RPMI7951 (cell line): Measurements from ENCODE around the gene ARHGDIG. TPM values are rescaled to one million over a fixed set of nuclear protein-coding genes. Genes with fewer than 3 reads are reported as not detected.

Experiments
- DNase-seq: peaks from one replicate; pipeline ENCODE4 v3.0.0-alpha.2; 2012; ENCODE audit warnings: low read depth
- total RNA-seq: library from RNA; depleted of rRNA; stranded (reverse); fragments of >200 nt; shearing (Covaris generic); gene quantifications from 2 replicates; pipeline ENCODE4 v1.2.3, GENCODE V29; 2014

The ARHGDIG gene
- total RNA-seq, 1 experiment from 2014 or later = not detected

DNA sequence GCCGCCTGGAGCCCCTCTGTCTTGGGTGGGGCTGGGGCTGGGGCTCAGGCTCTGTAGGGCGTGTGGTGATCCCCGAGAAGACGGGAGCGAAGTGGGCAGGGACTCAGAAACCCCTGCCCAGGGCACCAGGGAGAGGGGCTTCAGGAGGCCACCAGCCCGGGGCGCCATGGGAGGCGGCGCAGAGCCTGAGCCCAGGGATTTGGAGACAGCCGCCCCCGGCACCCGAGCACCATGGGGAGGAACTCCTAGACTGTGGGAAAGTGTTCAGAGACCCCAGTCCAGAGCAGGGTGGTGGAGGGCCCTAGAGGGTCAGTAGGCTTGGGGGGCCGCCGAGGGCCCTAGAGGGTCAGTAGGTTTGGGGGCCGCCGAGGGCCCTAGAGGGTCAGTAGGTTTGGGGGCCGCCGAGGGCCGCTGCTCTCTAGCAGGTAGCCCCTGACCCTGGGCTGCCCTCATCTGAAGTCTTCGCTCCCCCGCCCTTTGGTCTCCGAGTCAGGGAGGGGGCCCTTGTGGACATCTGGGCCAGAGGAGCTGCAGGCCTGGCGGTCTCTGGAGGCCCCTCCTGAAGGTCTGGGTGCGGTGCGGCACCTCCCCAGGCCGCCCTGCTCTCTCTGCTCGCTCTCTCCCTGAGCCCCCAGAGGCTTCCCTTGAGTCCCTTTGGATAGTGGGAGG, 734 bp downstream of the ARHGDIG start:
- DNase-seq = no peak

DNA sequence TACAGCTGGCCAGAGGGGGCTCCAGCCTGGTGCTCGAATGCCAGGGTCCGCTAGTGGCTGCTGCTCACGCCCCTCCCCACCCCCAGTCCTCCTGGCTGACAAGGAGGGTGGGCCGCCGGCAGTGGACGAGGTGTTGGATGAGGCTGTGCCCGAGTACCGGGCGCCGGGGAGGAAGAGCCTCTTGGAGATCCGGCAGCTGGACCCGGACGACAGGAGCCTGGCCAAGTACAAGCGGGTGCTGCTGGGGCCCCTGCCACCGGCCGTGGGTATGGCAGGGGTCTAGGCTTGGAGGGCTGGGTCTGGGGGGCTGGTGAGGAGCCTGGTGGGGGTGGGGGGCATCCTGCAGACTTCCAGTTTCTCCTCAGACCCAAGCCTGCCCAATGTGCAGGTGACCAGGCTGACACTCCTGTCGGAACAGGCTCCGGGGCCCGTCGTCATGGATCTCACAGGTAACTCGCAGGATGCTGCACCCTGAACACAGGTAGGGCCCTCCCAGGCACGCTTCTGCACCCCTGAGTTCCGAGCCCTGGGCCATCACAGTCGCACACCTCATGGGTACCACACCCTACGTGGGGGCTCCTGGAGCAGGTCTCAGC, 1.4 kb downstream of the ARHGDIG start:
- DNase-seq = no peak

DNA sequence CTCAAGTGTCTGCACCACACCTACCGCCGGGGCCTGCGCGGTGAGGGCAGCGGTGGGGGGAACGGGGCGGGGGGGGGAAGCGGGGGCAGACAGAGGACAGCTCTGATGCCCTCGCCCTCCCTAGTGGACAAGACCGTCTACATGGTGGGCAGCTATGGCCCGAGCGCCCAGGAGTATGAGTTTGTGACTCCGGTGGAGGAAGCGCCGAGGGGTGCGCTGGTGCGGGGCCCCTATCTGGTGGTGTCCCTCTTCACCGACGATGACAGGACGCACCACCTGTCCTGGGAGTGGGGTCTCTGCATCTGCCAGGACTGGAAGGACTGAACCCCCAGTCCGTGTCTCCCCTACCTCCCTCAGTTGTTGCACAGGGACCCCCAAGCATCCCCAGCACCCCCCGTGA, 2.1 kb downstream of the ARHGDIG start:
- DNase-seq = no peak

DNA sequence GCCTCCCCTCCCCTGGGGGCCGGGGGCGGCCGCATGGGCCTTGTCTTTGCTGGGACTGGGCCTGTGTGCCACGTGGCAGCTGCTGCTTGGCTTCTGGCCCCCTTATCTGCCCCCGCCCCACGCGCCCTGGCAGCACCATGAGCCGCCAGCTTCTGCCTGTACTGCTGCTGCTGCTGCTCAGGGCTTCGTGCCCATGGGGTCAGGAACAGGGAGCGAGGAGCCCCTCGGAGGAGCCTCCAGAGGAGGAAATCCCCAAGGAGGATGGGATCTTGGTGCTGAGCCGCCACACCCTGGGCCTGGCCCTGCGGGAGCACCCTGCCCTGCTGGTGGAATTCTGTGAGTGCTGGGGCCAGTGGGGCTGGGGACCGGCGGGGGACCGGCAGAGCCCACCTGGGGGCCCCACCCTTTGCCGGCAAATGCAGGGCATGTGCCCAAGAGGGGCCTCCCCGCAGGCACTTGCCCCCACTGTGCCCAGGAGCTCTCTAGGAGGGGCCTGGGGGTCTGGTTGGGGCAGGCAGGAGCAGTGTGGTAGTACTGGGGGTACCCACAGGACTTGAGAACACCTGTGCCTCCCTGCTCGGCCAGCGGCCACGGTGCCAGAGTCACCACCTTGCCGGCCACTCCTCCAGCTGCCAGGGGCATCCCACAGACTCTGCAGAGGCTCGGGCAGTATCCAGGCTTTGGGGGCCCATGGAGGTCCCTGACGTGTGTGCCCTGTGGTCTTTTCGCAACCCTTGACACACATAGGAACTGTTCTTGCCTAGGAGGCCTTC, 2.8 kb downstream of the ARHGDIG start, which contains the start of gene PDIA2:
Gene PDIA2, plus strand, starts transcription at position 132 of the 773 bp plus-strand sequence. Its CDS starts 6 bp downstream, at position 138.
- DNase-seq = no peak

DNA sequence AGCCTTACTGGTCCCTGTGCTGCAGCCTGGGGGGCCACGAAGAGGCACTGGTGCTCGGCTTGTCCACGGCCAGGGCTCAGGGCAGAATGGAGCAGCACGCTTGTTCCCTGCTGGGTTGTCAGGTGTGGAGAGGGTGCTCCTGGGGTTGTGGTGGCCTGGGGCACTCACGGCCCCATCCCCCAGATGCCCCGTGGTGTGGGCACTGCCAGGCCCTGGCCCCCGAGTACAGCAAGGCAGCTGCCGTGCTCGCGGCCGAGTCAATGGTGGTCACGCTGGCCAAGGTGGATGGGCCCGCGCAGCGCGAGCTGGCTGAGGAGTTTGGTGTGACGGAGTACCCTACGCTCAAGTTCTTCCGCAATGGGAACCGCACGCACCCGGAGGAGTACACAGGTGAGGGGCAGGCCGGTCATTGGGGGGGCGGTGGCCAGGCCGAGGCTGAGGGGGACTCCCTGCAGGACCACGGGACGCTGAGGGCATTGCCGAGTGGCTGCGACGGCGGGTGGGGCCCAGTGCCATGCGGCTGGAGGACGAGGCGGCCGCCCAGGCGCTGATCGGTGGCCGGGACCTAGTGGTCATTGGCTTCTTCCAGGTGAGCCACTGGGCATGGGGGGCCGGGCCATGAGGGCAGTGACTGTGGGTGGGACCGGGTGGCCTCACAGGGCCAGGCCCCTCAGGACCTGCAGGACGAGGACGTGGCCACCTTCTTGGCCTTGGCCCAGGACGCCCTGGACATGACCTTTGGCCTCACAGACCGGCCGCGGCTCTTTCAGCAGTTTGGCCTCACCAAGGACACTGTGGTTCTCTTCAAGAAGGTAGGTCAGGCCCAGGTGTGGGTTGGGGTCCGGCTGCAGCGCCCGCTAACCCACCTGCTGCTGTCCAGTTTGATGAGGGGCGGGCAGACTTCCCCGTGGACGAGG, 4.1 kb downstream of the ARHGDIG start:
- DNase-seq = no peak

DNA sequence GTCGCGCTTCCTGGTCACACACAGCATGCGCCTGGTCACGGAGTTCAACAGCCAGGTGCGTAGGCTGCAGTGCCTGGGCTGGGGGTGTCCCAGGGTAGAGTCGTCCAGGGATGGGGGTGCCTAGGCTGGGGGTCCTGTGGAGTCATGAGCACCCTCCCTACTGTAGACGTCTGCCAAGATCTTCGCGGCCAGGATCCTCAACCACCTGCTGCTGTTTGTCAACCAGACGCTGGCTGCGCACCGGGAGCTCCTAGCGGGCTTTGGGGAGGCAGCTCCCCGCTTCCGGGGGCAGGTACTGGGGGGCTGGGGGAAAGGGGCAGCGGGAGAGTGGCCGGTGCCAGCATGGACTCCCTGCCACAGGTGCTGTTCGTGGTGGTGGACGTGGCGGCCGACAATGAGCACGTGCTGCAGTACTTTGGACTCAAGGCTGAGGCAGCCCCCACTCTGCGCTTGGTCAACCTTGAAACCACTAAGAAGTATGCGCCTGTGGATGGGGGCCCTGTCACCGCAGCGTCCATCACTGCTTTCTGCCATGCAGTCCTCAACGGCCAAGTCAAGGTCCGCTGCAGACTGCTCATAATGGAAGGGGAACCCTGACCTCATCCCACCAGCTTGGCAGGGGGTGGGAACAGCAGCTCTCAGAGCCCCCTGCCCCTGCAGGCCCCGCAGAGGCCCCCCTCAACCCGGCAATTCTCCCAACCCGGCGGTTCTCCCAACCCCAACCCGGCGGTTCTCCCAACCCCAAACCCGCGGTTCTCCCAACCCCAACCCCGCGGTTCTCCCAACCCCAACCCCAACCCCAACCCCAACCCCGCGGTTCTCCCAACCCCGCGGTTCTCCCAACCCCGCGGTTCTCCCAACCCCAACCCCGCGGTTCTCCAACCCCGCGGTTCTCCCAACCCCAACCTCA, 5.0 kb downstream of the ARHGDIG start:
- no peak for DNase-seq

DNA sequence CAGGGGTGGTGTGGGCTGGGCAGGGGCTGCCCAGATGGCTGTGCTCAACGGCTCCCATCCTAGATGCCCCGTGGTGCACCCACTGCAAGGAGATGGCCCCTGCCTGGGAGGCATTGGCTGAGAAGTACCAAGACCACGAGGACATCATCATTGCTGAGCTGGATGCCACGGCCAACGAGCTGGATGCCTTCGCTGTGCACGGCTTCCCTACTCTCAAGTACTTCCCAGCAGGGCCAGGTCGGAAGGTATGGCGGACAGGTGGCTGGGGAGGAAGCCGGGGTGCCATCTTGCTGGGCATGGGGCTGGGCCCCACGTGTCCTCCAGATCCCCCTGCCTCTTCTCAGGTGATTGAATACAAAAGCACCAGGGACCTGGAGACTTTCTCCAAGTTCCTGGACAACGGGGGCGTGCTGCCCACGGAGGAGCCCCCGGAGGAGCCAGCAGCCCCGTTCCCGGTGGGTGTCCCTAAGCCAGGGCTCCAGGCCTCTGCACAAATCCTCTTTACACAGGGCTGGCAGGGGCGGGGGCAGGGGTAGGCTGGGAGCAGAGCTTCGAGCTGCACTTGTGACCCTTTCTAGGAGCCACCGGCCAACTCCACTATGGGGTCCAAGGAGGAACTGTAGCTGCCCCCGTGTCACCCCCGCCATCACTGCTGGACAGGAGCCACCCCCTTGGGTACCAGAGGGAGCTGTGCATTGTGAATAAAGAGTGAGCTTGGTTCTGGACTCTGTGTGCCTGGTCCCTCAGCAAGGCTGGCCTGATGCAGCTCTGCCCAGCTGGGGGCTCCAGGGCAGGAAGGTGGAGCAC, 6.3 kb downstream of the ARHGDIG start:
- no peak for DNase-seq

DNA sequence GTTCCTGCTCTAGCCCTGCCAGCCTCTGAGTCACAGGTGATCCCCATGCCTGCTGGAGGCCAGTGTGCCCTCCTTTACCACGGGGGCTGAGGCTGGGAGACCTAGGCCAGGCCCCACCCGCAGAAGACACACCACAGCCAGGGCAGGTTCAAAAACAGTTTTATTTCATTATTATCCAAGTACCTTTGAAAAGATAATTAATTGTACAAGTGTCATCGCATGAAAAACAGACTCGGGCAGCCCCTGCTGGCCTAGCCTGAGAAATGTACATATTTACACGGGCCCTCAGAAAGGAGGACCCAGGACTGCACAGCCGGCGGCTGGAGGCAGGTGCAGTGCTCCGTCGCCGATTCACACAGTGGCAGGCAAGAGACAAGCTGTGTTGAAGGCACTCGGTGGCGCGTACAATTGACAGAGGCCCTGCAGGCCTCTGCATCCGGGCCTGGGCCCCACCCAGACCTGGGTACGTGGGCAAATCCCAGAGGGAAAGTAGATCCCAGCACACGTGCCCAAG, 7.0 kb downstream of the ARHGDIG start:
- DNase-seq = no peak

DNA sequence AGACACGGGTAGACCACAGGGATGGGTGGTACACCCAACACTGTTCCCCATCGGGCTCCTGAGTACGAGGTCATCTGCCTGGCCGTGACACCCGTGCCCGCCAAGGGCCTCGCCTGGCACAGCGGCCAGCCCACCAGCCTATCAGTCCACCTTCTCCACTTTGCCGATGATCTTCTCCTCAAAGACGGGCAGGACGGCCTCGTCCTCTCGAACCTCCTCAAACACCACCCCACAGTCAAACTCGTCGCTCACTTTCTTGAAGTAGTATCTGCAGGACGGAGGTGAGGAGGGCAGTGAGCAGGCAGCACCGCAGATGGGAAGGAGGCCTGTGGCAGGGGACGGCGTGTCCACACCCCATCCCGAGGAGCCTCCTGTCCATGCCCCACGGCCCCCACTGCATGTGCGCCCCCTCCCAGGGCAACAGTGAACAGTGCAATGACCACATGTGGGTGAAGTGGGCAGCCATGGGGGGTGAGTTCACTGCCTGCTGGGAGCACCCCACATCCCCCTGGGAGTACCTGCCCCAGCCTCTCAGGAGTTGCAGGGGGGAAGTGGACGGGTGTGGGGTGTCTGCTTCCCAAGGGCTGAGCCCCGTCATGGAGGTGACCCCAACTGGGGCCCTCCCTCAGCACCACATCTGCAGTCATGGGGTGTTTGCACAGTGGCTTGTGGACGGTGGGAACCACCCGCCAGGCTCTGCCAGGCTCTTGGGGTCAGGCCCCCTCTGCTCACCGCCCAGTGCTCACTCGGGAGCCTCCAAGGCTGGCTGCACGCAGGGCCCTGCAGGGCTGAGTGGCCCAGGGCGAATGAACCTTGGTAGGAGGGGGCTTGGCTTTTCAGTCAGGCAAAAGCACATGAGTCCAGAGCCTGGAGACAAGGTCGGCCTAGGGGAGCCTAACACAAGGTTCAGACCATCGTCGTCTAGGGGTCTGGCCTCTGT, 7.9 kb downstream of the ARHGDIG start:
- DNase-seq = no peak

DNA sequence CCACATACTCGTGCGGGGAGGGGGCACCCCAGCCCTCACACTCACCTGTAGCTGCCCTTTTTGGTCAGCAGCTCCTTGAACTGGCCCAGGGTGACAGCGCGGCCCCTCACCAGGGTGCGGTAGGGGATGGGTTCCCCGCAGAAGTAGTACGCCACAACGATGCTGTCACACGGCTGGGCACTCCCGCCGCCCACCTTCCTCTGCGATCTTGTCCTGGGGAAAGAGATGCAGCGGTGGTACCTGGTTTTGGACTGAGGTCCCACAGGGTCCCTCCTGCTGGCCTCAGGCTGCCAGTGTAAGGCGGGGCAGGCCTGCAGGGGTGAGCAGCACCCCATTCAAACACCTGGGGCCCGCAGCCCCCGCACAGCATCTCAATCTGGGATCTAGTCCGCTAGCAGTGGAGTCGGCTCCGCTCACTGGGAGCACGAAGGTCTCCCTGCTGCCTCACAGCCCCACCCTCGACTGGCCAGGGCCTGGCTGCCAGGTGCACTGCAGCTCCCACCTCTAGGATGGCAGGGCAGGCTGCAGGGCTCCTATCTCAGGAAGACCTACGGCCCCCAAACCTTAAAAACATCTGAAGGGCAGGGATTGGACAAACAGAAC, 9.1 kb downstream of the ARHGDIG start:
- no peak for DNase-seq

DNA sequence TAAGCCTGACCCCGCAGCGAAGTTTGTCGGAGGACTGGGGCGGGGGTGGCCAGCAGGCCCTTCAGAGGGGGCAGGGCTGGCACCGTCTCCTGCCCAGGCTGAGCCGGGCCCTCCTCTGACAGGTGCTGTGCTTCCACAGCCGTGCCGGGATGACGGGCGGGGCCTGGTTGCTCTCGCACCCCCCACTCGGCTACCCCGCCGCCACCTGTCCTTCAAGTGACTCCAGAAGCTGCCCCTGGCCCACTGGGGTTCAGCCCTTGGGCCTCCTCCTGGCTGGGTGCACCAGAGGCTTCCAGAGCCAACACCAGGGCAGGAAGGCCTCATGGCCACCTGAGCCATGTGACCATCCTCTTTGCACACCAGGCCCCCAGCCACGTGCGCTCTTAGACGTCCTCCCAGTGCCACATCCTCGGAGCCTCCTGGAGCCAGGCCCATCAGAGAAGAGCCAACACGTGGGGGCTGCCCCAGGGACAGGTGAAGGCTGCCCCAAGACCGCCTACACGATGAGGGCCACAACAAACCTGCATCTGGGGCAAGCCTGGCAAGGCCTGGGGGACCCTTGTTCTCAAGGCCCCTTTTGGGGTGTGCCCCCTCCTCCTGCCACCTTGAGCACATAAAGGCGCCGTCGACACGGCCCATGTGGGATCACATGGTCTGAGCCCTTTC, 9.8 kb downstream of the ARHGDIG start:
- DNase-seq = no peak

DNA sequence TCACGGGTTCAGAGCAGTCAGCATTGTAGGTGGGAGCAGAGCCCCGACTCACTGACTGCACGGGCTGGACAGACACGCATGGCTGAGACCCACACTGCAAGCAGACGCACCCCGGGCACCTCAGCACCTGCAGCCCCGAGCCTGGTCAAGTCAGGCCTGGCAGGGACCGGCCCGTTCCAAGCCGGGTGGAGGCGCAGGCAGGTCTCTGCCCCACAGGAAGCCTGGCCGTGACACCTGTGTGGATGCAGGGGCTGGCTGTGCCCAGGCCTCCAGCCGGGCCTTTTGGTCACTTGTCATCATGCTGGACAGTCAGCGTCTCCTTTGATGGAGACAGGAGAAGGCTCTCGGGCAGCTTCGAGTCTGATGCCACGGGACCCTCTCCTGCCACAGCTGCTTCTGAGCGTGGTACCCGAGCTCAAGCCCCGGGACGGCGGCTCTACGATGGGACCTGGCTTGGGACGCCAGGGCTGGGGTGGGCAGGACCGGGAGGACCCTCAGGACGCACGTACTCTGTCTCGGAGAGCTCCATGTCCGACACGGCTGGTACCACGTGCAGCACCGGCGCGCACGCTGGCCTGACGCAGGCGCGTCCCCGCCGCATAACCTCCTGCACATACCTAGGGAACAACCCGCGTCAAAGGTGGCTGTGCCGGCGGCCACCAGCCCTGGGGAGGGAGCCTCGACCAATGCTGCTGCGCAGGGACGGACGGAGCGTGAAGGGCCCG, 10.5 kb downstream of the ARHGDIG start:
- DNase-seq = no peak

DNA sequence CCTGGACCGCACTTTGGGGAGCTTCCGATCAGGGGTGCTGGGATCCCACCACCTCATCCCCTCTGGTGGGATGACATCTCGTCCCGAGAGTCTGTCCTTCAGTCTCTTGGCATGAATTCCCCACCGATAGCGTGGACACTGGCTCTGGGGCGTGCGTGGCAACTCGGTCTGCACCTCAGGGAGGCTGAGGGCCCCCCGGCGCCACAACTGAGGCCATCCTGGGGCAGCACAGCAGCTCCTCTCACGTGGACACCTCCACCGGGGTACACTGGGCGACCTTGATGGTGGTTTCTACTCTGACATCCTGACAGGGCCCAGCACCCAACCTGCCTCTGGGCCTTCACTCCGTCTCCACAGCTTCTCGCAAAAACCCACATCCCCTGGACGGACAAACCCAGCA, 11.1 kb downstream of the ARHGDIG start:
- no peak for DNase-seq

DNA sequence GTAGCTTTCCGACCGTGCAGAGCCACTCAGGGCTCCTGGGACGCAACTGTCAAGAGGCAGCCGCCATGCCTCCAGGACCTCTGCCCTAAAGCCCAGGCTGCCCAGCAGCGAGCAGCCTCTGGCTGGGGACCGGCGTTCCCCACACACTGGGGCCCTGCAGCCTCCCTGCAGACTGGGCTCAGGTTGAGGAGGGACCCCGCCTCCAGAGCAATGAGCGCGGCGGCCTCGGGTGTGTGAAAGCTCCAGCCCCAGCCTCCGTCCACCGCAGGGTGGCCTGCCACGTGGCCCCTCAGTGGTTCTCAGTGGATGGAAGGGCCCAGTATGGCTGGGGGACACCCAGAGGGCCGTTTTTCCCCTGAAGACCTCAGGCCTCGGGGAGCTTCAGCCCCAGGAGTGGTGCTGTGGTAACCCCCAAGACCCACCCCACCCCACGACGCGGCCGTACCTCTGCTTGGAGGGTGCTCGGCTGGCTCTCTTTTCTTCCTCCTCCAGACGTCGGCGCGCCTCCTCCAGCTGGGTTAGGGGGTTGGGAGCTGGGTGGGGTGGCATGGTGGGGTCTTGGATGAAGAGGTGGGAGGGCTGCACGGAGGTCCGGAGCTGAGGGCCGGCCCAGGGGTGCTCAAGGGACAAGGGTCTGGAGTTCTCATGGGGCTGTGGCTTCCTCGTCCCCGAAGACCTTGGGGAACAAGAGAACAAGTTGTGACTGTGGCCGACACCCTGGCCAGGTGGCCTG, 12.8 kb downstream of the ARHGDIG start:
- no peak for DNase-seq

DNA sequence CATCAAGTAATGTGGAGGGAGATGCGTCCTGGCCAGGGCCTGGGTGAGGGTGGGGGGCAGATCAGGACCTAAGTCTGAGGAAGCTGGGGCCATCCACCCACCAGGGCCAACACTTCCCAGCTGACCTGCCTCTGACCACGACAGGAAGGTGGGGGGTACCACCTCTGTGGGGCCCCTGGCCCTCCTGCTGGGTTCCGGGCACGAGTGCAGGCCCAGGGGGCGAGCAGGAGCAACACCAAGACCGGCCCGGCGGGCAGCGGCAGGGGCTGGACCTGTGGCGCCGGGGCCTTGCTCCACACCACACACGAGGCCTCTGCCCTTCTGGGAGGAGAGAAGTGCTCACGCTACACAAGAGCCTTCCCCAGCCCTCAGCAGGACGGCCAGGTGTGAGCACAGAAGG, 15.9 kb downstream of the ARHGDIG start:
- no peak for DNase-seq

DNA sequence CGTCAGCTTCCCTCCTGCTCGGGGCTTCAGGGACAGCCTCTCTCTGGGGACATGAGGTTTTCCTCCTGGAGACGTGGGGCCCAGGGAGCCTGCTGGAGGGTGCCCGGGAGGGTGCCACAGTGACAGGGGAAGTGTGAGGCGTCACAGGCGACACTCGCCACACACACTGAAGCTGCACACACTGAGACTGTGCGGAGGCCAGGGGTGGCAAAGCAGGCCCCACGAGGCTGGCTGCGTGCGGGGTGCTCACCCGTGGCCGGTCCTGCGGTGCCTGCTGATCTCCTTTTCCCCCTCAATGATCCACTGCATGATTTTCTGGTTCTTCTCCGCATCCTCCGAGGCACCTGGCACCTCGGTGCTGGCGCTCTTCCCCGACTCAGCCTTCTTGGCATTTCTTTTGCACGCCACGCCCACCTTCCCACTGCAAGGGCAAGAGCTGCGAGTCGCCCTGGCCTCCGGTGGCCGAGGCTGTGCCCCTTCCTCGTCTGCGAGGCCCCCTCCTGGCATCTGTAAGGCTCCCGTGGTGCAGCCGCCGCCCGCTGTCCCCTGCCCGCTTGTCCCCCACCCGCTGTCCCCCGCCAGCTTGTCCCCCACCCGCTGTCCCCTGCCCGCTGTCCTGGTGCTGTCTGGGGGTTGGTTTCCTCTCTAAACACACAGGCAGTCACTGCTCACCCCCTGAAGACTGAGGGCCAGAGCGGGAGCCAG, 16.6 kb downstream of the ARHGDIG start:
- DNase-seq = no peak
